ENCODE results near the gene ABCF2. TPM values are rescaled to one million over a fixed set of nuclear protein-coding genes. Genes with fewer than 3 reads are reported as not detected.

The ABCF2 gene
- total and polyA plus RNA-seq, 10 of the 15 experiments (the other 5 are each of a cell fraction or from before 2014, with no cell fraction given) = 29.3 to 76.3 (median 57.1) TPM

- in situ Hi-C loops (cut with MboI) = no loop called here
- DNase-seq (ENCODE audit: low read depth, low spot score) (no peak), FAIRE-seq (no peak), ATAC-seq (no peak)
- Histone ChIP-seq H3K4me2 (ENCODE audit: control insufficient read depth, insufficient read depth) (no peak overlapping the region), H3K9ac (ENCODE audit: control insufficient read depth, insufficient read depth, low read length) (no peak overlapping the region), H3K79me2 (ENCODE audit: control insufficient read depth, insufficient read depth, low read length) (no peaks in the 10 kb centered on the region), H3K27me3 (replicated peaks in 1 of 2; ENCODE audit: control insufficient read depth in 2 of 2, insufficient read depth in 2 of 2, low read length in 1 of 2) (peaks cover 10 to 12% of the 10 kb centered on the region in 2 experiments), H3K4me1 (ENCODE audit: control insufficient read depth, insufficient read depth, low read length) (peaks cover 16% of the 10 kb centered on the region), H3K9me3 (replicated peaks; ENCODE audit: control insufficient read depth, insufficient read depth, low read length) (no peaks in the 10 kb centered on the region), H3K36me3 (ENCODE audit: control insufficient read depth in 2 of 2, insufficient read depth in 2 of 2, low read length in 1 of 2) (peaks cover 0 to 10% of the 10 kb centered on the region in 2 experiments; a peak in 2 of 4 replicates), H3K27ac (ENCODE audit: control insufficient read depth, insufficient read depth) (no peak overlapping the region), H3K4me3 (no peak overlapping the region), H4K20me1 (ENCODE audit: control insufficient read depth, insufficient read depth) (no peaks in the 10 kb centered on the region), H2AFZ (ENCODE audit: control insufficient read depth, low read depth, low read length) (no peak overlapping the region)
- BruUV-seq (replicated peaks) = no TSS peak
- ChIA-PET POLR2A (no interaction called here), SMC1A (ENCODE audit: uncharacterized antibody, unreplicated experiment) (interaction anchor here (3.4 kb wide), 1 partner anchor 8 kb away, joined by 20 read pairs; the partner anchor contains the start of gene CHPF2), RAD21 (ENCODE audit: unreplicated experiment) (no interaction called here), CTCF (interaction anchor here (3.3 to 4.0 kb wide), 2 partner anchors 15 to 110 kb away, joined by 28 to 56 read pairs; partner anchors contain the start of gene ABCF2)
- WGBS (ENCODE audit: insufficient coverage, insufficient replicate concordance, low lambda C conversion rate, missing lambda C conversion rate) = 93% methylated on average over 9 of the region's 9 CpGs
- TF ChIP-seq ZNF384 (IDR thresholded peaks at IDR 0.05; ENCODE audit: borderline replicate concordance, low read depth, low read length) = no peak
- intact Hi-C loops (cut with micrococcal nuclease; ENCODE audit: unreplicated experiment) = loop anchor here (5.0 kb wide), 1 partner anchor 69 kb away; no protein-coding TSS in a partner anchor
These were observed 14.7 kb upstream of the ABCF2 start for GRCh38 chr7:151241755-151242096.

DNA sequence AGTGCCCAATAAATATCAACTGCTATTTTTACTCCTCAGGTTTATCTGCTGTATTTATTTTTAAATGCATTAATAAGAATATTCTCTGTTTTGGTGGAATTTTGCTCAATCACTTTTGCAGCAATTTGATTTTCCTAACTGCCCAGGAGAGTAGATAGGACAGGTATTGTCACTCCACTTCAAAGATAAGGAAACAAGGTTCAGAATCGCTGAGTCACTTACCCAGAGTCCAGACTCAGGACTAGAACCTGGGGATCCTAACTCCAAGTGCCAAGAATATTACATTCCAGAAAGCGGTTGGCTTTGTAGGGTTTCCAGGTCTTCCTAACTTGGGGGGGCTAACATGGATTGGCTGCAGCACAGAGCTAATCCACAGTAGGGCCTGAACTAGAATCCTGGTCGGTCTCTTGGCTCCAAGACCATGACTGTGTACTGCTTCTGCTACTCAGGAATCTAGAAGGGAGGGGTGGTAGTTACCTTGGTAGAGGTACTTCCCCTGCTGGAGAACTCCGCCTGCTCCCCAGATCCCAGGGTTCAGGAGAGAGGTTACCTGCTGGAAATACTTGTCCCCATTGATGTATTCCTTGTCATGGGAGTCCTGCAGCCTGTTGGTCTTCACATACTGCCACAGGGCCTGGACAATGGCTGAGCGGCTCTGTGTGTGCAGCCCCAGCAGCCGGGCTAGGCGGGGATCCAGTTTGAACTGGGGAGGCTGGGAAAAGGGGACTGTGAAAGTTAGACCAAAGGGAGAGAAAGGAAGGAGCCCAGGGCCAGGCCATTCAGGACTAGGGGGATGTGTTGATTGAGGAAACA, 14.1 kb upstream of the ABCF2 start:
- SMC1A ChIA-PET (ENCODE audit: uncharacterized antibody, unreplicated experiment) = interaction anchor here (3.4 kb wide), 1 partner anchor 8 kb away, joined by 20 read pairs; the partner anchor contains the start of gene CHPF2
- H3K9ac ChIP-seq (ENCODE audit: control insufficient read depth, insufficient read depth, low read length) = no peak overlapping the region
- FAIRE-seq = no peak
- H3K4me3 ChIP-seq = no peak overlapping the region
- in situ Hi-C loops (cut with MboI) = no loop called here
- H3K79me2 ChIP-seq (ENCODE audit: control insufficient read depth, insufficient read depth, low read length) = no peaks in the 10 kb centered on the region
- H4K20me1 ChIP-seq (ENCODE audit: control insufficient read depth, insufficient read depth) = no peaks in the 10 kb centered on the region
- CTCF ChIA-PET = interaction anchor here (4.0 kb wide), 1 partner anchor 110 kb away, joined by 28 read pairs; no protein-coding TSS in a partner anchor
- WGBS (ENCODE audit: insufficient coverage, insufficient replicate concordance, low lambda C conversion rate, missing lambda C conversion rate) = 99% methylated on average over 7 of the region's 7 CpGs
- no peak overlapping the region for H3K4me2 ChIP-seq (ENCODE audit: control insufficient read depth, insufficient read depth)
- BruUV-seq (replicated peaks) = no TSS peak
- no peak for ATAC-seq
- peaks cover 16% of the 10 kb centered on the region for H3K4me1 ChIP-seq (ENCODE audit: control insufficient read depth, insufficient read depth, low read length)
- intact Hi-C loops (cut with micrococcal nuclease; ENCODE audit: unreplicated experiment) = loop anchor here (5.0 kb wide), 1 partner anchor 69 kb away; no protein-coding TSS in a partner anchor
- H3K9me3 ChIP-seq (replicated peaks; ENCODE audit: control insufficient read depth, insufficient read depth, low read length) = no peaks in the 10 kb centered on the region
- no peak overlapping the region for H2AFZ ChIP-seq (ENCODE audit: control insufficient read depth, low read depth, low read length)
- RAD21 ChIA-PET (ENCODE audit: unreplicated experiment) = no interaction called here
- H3K36me3 ChIP-seq (ENCODE audit: control insufficient read depth in 2 of 2, insufficient read depth in 2 of 2, low read length in 1 of 2) = peaks cover 0 to 10% of the 10 kb centered on the region in 2 experiments; a peak in 3 of 4 replicates
- no peak for DNase-seq (ENCODE audit: low read depth, low spot score)
- no peak overlapping the region for H3K27ac ChIP-seq (ENCODE audit: control insufficient read depth, insufficient read depth)
- peaks cover 7% of the 10 kb centered on the region in 2 experiments for H3K27me3 ChIP-seq (replicated peaks in 1 of 2; ENCODE audit: control insufficient read depth in 2 of 2, insufficient read depth in 2 of 2, low read length in 1 of 2)
- TF ChIP-seq IRF5 (IDR thresholded peaks at IDR 0.05; ENCODE audit: borderline replicate concordance) = no peak
- POLR2A ChIA-PET = no interaction called here
